SK-N-SH (cell line): ENCODE data around the gene FTCD.

ENCODE experiments used
- EP300 ChIP-seq, 2 experiments: IDR thresholded peaks; 2 replicates each; pipeline versions ENCODE4 v1.4.0 to v1.6.1; 2012; ENCODE audit warnings: borderline replicate concordance in 1 of 2, low read depth in 1 of 2, low read length in 1 of 2
- EZH2phosphoT487 ChIP-seq: fragments of 200-600 bp; sonication (generic); IDR thresholded peaks from 2 replicates; pipeline ENCODE4 v1.6.1; 2017; ENCODE audit warnings: low read depth, mixed run types, mild to moderate bottlenecking, antibody characterized with exemption, moderate library complexity, borderline replicate concordance
- FOXJ3 ChIP-seq: sonication (generic); formaldehyde crosslinking; IDR thresholded peaks from 2 replicates; pipeline ENCODE4 v1.5.1; 2020; ENCODE audit warnings: mild to moderate bottlenecking, missing genetic modification reagents
- JUND ChIP-seq: IDR thresholded peaks from 2 replicates; pipeline ENCODE4 v1.4.0; 2012
- POLR2AphosphoS5 ChIP-seq: IDR thresholded peaks from 2 replicates; pipeline ENCODE4 v1.6.1; 2012; ENCODE audit warnings: low read depth, low read length
- TAF1 ChIP-seq: IDR thresholded peaks from 2 replicates; pipeline ENCODE4 v1.6.1; 2012; ENCODE audit warnings: low read depth, mild to moderate bottlenecking, low read length, moderate library complexity, borderline replicate concordance
- TF ChIP-seq, protein P1 (sequence below): fragments of 200-600 bp; sonication (generic); IDR thresholded peaks from 2 replicates; pipeline ENCODE4 v1.6.1; 2017; ENCODE audit warnings: antibody characterized with exemption, mild to moderate bottlenecking, moderate library complexity
- TF ChIP-seq, protein P2 (sequence below): IDR thresholded peaks from 2 replicates; pipeline ENCODE4; 2012
- TF ChIP-seq, protein P3 (sequence below): IDR thresholded peaks from 2 replicates; pipeline ENCODE4 v1.4.0; 2012; ENCODE audit warnings: low read depth, borderline replicate concordance

DNA sequence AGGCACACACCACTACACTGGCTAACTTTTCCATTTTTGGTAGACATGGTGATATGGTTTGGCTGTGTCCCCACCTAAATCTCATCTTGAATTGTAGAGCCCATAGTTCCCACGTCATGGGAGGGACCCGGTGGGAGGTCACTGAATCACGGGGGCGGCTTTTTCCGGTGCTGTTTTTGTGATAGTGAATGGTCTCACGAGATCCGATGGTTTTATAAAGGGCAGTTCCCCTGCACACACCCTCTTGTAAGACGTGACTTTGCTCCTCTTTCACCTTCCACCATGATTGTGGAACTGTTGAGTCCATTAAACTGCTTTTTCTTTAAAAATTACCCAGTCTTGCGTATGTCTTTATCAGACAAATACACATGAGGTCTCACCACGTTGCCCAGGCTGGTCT lies 1.3 kb upstream of the FTCD start:
- no peak for TF ChIP-seq EP300 (IDR thresholded peaks at IDR 0.05; ENCODE audit: borderline replicate concordance in 1 of 2, low read depth in 1 of 2, low read length in 1 of 2)
- TF ChIP-seq EZH2phosphoT487, result no peak
- TF ChIP-seq, protein P1, sequence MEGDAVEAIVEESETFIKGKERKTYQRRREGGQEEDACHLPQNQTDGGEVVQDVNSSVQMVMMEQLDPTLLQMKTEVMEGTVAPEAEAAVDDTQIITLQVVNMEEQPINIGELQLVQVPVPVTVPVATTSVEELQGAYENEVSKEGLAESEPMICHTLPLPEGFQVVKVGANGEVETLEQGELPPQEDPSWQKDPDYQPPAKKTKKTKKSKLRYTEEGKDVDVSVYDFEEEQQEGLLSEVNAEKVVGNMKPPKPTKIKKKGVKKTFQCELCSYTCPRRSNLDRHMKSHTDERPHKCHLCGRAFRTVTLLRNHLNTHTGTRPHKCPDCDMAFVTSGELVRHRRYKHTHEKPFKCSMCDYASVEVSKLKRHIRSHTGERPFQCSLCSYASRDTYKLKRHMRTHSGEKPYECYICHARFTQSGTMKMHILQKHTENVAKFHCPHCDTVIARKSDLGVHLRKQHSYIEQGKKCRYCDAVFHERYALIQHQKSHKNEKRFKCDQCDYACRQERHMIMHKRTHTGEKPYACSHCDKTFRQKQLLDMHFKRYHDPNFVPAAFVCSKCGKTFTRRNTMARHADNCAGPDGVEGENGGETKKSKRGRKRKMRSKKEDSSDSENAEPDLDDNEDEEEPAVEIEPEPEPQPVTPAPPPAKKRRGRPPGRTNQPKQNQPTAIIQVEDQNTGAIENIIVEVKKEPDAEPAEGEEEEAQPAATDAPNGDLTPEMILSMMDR, result no peak
- no peak for TF ChIP-seq POLR2AphosphoS5
- TF ChIP-seq, protein P2, sequence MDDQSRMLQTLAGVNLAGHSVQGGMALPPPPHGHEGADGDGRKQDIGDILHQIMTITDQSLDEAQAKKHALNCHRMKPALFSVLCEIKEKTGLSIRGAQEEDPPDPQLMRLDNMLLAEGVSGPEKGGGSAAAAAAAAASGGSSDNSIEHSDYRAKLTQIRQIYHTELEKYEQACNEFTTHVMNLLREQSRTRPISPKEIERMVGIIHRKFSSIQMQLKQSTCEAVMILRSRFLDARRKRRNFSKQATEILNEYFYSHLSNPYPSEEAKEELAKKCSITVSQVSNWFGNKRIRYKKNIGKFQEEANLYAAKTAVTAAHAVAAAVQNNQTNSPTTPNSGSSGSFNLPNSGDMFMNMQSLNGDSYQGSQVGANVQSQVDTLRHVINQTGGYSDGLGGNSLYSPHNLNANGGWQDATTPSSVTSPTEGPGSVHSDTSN, result no peak
- no peak for TF ChIP-seq FOXJ3 (CRISPR knock-in tag)
- TF ChIP-seq, protein P3, sequence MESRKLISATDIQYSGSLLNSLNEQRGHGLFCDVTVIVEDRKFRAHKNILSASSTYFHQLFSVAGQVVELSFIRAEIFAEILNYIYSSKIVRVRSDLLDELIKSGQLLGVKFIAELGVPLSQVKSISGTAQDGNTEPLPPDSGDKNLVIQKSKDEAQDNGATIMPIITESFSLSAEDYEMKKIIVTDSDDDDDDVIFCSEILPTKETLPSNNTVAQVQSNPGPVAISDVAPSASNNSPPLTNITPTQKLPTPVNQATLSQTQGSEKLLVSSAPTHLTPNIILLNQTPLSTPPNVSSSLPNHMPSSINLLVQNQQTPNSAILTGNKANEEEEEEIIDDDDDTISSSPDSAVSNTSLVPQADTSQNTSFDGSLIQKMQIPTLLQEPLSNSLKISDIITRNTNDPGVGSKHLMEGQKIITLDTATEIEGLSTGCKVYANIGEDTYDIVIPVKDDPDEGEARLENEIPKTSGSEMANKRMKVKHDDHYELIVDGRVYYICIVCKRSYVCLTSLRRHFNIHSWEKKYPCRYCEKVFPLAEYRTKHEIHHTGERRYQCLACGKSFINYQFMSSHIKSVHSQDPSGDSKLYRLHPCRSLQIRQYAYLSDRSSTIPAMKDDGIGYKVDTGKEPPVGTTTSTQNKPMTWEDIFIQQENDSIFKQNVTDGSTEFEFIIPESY, result no peak
- TF ChIP-seq TAF1, result no peak
- no peak for TF ChIP-seq JUND
